NCI-H2196 (cell line): ENCODE results near the gene CREB3L1.

Experiments
- DNase-seq: peaks from one replicate; lab custom pipeline; 2025; ENCODE audit not compliant: unreplicated experiment; lab: John Stamatoyannopoulos, UW

The CREB3L1 gene, protein sequence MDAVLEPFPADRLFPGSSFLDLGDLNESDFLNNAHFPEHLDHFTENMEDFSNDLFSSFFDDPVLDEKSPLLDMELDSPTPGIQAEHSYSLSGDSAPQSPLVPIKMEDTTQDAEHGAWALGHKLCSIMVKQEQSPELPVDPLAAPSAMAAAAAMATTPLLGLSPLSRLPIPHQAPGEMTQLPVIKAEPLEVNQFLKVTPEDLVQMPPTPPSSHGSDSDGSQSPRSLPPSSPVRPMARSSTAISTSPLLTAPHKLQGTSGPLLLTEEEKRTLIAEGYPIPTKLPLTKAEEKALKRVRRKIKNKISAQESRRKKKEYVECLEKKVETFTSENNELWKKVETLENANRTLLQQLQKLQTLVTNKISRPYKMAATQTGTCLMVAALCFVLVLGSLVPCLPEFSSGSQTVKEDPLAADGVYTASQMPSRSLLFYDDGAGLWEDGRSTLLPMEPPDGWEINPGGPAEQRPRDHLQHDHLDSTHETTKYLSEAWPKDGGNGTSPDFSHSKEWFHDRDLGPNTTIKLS

DNA sequence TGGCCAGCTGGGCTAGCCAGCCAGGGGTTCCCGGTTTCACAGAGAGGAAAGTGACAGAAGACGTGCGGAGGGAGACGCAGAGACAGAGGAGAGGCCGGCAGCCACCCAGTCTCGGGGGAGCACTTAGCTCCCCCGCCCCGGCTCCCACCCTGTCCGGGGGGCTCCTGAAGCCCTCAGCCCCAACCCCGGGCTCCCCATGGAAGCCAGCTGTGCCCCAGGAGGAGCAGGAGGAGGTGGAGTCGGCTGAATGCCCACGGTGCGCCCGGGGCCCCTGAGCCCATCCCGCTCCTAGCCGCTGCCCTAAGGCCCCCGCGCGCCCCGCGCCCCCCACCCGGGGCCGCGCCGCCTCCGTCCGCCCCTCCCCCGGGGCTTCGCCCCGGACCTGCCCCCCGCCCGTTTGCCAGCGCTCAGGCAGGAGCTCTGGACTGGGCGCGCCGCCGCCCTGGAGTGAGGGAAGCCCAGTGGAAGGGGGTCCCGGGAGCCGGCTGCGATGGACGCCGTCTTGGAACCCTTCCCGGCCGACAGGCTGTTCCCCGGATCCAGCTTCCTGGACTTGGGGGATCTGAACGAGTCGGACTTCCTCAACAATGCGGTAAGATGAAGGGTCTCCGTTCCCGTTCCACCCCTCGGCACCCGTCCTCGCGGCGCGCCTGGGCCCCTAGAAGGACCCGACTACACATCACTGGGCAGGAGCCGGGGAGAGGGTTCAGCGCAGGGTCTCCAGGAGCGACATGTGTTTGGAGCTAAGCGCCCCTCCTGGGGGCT is at the start of gene CREB3L1:
Gene CREB3L1 (plus strand): TSS at position 41 of the 765 bp plus-strand sequence. CDS start 450 bp downstream, at position 491.
- DNase-seq: no peak

DNA sequence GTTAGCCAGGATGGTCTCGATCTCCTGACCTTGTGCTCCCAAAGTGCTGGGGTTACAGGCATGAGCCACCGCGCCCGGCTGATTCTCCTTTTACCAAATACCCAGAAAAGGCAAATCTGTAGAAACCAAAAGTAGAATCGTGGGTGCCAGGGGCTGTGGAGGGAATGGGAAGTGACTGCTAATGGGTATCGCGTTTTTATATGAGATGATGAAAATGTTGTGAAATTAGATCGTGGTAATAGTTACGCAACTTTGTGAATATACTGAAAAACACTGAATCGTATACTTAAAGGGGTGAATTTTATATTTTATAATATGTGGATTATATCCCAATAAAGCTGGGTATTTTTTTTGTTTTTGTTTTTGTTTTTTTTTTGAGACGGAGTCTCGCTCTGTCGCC is 48.2 kb upstream of the CREB3L1 start:
- no peak for DNase-seq

DNA sequence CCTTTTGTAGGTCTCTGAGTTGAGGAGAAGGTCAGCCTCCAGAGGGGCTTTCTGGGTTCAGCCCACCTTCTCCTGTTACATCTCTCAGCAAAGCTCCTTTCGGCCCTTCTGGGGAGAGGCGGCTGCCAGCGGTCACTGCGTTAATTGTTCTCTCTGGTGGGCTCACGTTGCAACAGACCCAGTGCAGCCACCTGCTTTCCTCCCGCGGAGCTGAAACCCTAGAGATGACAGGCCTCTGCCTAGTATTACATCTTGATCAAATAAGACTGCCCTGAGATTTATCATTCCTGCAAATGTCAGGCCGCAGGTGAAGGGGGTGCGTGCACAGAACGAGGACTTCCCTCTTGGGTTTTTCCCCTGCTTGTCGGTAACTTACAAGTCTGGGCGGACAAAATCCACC is 43.2 kb upstream of the CREB3L1 start:
- no peak for DNase-seq

DNA sequence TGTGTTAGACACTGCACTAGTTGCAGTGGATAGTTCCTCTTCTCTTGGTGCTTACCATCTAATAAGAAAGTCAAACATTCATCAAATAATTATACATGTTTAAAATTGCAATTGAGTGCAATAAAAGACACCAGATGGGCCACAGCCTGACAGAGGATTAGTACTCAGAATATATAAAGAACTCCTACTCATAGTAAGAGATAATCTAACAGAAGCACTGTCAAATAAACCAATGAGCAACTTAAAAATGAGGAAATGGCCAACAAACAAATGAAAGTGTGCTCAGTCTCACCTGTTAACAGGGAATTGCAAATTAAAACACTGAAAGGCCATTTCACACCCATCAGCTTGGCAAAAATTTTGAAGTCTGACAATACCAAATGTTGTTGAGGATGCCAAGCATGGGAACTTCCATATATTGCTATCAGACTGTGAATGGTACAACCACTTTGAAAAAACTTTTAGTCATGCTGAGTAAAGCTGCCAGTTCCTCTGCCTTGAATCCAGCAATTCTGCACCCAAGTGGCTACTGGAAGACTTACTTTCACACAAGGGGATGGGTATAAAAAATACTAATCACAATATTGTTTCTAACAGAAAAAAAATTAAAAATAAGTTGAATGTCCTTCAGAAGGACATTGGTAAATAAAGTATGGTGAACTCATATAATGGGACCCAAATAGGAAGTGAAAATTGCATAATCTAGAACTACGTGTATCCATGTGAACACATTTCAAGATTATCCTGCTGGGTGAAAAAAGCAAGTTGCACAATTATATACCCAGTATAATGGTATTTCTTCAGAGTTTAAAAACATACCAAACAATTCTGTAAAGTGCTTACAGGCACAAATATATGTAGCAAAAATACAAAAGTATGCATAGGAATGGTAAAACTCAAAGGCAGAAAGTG is 41.4 kb upstream of the CREB3L1 start:
- DNase-seq: no peak

DNA sequence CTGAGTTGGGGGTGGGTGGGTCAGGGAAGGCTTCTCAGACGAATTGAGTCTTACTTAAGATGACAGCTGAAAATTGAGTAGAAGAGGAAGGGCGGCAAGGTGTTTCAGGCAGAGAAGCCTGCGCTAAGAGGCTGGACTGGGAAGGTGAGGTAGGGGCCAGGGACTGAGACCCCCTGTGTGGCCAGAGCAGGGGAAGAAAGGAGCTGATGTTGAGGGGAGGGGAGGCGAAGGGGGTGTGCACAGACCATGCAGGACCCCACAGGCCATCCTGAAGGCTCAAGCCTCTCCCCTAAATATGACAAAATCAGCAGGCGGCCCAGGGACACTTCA is 40.6 kb upstream of the CREB3L1 start:
- DNase-seq: no peak

DNA sequence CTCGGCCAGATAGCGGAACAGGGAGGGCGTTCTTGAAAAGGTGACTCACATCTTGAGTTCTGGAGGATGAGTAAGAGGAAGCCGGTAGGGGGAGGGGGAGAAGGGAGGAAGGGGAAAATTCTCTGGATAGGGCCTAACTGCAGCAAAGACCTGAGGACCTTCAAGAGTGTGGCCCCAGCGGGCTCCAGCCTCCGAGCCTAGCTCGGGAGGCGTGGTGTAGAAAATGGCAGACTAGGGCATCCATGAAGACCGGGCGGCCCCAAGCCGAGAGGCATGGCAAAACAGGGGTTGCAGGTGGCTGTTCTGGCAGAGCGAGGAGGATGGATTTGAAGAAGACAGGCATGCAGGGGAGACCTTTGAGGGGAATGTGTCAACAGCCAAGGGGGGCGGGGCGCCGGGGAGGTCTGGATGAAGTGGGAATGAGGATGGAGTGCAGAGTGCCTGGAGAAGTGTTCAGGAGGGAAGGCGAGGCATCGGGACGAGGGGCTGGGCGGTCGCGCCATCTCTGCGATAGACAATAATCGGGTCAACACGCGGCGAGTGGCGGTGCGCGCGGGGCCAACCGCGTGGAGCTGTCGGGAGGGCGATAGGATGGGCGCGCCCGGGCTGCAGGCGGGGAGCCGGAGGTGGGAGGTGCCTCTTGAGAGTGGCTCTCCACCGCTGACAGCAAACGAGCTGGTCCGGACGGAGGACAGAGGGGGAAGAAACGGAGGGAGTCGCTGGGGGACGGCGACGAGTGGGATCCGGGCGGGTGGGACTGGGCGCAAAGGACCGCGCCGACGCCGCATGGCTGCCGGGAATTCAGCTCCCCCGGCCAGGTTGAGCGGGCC is 40.0 kb upstream of the CREB3L1 start:
- peak; percentile 52 for DNase-seq

DNA sequence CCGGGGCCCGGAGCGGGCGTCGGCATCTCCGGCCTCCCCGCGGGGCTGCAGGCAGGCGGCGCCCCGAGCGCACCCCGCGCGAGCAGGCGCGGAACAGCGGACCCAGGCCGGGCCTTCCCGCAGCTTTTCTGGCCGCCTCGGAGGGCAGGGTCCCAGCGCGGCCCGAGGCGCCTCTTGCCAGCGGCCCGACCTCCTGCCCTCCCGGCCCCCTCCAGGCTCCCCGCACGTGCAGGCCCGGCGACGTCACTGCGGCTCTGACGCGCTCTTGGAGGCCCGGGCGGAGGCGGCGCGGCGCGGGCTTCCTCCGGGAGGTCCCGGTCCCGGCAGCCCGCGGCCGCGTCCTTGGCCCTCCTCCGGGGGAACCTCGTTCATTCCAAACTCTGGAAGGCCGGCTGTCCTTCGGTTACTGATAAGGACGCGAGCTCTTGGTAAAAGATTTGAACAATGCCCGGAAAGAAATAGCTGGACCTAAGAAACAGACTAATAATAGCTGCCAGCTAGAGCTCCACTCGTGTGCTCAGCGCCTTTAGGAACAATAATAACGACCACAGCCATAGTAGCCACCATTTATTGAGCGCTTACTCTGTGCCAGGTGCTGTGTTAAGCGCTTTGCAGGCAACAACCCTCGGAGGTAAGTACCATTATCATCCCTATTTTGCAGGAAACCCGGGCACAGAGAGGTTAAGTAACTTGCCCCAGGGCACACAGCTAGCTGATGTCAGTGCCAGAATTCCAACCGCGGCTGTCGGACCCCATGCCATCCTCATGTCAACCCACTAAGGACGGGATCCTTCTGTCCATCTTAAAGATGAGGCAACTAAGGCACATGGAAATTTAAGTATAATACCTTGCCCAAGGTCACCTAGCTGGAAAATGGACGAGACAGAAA is 39.1 kb upstream of the CREB3L1 start:
- DNase-seq: peak; percentile 66

DNA sequence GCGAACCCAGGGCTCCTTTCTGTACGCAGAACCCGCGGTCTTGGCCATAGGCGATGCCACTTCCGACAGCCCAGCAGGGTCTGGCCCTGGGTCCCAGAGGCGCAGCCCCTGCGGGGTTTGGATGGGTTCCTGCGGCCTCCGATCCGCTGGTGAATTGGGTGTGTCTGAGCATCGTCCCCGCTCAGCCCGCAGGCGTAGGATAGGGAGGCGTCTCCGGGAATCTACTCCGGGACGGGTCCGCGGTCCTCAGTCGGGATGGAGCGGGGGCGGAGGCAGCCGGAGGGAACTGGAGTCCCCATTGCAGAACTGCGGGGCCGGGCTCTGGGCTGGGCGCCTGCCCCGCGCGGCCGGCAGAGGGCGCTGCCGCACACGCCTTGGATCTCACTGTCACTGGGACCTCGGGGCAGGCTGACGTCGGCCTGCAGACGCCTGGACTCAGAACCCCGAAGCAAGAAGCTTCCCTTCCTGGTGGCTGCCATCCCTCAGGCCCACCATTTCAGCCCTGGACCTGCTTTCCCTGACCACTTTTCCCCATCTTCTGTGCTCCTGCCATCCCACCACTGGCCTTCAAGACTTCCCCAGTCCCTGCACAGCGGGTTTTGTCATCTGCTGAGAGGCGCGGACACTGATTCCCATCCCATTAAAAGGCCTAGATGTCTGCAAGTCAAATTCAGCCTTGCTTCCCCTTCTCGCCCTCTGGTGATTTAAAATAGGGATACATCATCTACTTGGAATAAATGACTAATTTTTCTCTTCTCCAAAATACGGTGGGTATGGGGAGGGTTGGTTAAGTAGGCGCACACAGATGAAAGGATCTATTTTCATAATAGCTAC is 38.3 kb upstream of the CREB3L1 start:
- DNase-seq: peak; percentile 83

DNA sequence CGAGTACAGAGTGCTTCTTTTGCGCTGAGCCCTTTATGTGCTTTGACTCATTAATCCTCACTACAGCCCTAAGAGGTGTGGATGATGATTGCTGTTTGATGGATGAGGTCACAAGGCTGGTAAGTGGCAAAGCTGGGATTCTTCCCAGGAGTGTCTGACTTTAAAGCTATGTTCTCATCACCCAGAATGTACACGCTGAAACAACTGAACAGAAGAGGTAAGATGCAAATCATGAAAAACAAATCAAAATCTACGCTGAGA is 37.7 kb upstream of the CREB3L1 start:
- no peak for DNase-seq

DNA sequence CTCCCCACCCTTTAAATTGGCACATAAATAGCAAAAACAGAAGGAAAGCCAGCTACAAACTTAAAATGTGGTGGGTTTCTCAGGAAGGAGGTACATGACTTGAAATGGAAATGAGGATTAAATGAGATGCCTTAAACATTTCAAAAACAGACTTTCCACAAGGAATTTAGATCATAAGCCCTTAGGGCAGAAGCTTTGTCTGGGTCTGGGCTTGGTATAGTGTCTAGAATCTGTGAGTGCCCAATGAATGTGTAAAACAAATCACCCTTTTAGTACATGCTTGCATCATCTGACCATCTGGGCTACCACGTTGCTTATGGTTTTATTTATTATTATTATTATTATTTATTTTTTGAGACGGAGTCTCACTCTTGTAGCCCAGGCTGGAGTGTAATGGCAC is 37.1 kb upstream of the CREB3L1 start:
- no peak for DNase-seq

DNA sequence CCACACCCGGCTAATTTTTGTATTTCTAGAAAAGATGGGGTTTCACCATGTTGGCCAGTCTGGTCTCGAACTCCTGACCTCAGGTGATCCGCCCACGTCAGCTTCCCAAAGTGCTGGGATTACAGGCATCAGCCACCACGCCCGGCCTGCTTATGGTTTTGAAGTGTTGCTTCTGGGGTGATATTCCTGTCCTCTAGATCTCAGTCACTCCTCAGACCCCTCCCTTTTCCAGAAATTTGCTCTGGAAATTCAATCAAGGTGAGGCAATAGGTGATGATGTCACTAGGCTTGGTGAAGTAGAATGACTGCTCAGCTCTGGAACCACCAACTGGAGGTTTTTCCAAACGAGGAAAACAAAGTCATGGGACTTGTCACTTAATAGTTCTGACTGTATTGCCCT is 36.6 kb upstream of the CREB3L1 start:
- no peak for DNase-seq

DNA sequence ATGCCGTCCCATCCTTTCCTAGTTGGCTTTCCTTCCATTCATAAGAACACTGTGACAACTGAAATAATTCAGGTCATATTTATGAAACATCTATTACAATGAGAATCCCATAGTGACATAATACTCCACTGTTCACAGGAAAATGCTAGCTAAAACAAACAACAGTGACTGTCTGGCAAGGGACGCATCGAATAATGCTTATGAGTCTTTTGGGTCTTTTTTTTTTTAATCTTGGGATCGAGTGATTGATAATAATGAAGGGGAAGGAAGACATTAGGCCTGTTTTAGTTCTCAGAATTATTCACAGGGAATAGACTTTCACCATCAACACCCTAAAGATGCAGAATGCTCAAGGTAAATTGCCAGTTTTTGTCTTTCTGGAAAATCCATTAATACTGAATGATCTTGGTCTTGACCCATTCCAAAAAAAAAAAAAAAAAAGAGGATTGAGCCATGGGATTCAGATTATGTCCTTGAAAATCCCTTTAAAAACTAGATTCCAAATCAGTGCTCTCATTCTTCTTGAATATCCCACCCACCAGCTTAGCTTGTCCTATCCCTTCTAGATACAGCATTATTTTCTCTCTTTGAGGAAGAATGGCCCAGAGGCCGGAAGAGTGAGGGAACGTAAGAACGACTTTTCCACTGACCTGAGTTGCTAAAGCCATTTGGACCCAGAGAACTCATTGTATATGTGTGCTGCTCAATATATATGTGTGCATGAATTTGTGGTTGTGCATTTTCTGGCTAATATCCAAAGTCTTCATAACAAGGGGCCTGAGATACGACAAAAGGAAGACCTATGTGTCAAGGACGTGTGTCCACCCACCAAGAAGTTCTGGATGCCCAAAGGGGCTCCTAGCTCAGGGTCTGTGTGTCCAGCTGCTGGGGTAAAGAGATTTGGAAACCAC is 35.2 kb upstream of the CREB3L1 start:
- DNase-seq: no peak

DNA sequence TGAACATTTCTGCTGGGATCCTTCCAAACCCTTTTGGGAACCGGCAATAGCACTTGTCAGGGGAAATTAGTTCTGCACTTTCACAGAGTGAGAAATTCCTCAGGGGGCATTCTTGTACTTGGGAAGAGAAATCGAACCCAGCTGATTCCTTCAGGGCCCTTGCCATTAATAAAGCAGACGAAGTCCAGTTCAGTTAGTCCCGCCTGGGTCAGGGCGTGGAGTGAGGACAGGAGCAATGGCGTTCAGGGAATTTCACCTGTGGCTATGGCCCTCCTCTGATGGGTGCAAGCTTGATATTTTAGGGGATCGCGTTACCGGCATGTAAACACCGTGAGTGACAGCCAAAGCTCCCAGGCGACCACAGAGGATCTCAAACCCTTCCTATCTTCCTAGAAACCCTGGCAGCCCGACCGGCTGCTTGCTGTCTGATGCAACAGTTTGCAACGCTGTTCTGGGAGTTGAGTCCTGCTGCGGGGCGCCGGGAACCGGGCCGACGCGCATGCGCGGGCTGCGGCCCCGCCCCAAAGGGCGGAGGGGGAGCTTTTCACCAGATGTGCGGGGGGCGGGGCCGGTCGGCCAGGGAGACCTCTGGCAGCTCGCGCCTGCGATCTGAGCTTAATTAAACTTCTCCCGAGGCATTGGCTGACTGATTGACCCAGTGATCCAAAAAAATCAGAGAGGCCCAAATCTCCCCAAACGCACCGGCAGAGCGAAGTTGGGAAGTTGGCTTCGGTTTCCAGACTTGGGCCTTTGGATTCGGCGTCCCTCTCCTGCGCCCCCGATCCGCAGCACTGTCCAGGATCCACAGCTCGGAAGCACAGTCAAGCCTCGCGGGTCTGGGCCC is 34.3 kb upstream of the CREB3L1 start:
- DNase-seq: peak; percentile 91

DNA sequence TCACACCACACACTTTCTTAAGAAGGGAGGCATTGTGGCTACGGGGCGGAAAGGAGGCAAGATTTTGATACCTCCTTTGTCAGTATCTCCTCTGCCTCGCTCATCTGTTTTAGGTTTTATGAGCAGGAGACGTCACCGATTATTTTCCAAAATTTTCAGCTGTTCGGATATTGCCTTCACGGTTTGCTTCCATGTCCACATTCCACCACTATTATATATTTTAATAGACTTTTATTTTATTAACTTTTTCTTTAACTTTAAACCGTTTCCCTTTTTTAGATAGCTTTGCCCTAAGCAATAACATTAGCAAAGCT is 33.7 kb upstream of the CREB3L1 start:
- no peak for DNase-seq

DNA sequence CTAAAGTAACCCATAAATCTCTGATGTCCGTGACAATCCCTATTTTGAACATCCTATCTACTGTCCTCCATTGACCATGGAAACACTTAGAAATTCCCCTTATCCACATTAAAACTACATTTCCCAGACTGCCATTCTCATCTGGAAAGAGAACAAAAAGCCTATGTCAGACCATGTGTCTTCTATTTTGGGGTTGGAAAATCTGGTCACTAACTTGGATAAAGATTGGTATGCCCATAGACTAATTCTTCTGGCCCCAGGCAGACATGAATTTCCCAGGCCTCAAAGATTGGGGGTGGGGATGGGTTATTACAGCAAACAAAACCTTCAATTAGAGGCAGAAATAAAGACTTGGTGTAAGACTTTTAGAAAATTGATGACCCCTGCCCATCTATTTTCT is 30.9 kb upstream of the CREB3L1 start:
- DNase-seq: no peak

DNA sequence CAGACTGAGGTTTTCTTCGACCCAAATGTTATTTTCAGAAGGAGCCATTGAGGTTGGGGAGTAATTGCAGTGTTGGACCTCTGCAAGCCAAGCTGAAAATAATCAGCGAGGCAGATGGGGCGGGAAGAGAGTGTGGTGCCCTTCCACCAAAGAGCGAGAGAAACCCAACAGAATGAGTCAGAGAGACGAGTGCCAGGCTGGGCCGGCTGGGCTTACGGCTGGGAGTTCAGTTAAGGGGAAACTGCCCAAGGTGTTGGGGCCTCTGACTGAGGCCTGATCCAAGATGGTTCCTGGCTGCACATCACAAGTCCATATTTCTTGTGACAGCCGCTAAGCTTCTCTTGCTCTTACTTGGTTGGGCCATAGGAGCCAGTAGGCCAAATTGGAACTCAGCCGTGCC is 30.4 kb upstream of the CREB3L1 start:
- DNase-seq: no peak

DNA sequence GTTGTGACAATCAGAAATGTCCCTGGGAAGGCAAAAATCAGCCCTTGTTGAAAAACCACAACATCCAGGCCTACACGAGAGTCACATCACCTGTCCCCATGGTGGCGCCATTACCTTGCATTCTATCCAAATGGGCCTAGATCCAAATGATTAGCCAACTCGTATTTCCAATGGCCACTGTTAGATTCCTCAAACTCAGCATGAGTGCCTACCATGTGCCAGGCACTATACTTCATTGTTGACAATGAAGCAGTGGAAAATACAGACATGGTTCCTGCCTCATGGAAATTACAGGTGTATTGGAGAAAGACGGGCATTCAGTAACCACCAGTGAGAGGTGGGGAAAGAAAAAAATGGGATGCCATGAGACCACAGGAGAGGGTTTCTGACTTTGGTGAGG is 29.8 kb upstream of the CREB3L1 start:
- peak; percentile 85 for DNase-seq
